T-helper 2 cell (primary cell): ENCODE results near the gene EYA2.

Experiments
- DNase-seq, 5 experiments: peaks; one replicate each; pipeline versions ENCODE4 v3.0.0 to v3.0.0-alpha.2; 2012 to 2022

The EYA2 gene

GRCh38 chr20:46933150-46933549 is 38.5 kb downstream of the EYA2 start:
- no peak for DNase-seq

- DNase-seq, result no peak
Measured at GRCh38 chr20:46934746-46935287, 40.2 kb downstream of the EYA2 start.

DNA sequence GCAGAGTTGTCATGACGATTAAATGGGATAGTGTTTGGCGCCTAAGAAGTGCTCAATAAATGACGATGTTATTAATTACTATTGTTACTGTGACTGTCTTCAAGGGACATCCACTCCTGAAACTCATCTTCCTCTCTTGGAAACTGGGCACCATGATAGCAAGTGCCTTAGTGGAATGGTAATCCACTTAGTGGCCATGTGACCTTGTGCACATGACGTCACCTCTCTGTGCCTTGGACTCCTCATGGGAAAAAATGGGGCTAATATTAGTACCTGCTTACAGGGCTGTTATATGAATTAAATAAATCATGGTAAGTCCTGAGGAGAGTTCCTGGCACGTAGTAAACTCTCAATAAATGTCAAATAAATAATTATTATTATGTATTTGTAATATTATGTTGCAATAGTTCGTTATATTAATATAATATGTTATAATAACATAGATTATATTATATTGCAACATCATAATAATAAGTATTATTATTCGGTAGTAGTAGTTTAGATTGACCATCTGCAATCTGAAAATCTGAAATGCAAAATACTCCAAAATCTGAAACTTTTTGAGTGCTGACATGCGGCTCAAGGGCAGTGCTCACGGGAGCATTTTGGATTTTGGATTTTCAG is 40.9 kb downstream of the EYA2 start:
- no peak for DNase-seq

- no peak for DNase-seq
Measured at GRCh38 chr20:46936415-46937156, 41.9 kb downstream of the EYA2 start.

GRCh38 chr20:46937157-46937523 is 42.5 kb downstream of the EYA2 start:
- no peak for DNase-seq

DNA sequence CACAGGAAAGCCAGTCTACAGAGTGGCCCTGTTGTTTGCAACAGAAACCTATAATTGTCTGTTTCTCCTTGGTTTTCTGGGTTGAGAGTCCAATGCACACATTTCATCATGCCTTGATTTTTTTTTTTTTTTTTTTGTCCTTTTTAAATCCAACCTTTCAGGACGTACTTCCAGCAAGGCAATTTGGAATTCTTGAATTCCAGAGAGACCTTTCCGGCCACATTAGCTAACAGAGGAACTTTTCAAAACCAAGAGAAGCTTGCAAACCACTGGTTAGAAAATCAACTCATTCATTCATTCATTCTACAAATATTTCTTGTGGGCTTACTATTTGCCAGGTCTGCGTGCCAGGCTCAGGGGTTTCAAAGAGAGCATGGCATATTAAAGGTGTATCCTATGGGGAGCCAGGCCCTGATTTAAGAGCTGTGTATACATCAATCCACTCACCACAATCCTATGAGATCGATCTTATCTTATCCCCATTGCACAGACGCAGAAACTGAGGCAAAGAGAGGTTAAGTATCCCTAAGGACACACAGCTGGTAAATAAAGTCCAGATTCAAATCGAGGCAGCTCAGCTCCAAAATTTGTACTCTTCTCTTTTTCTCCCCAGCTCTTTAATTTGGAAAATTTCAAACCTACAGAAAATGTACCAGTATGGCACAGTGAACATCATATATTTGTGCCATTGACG is 43.0 kb downstream of the EYA2 start:
- DNase-seq, result no peak

- no peak for DNase-seq
Measured at GRCh38 chr20:46938434-46938833, 43.8 kb downstream of the EYA2 start.

DNA sequence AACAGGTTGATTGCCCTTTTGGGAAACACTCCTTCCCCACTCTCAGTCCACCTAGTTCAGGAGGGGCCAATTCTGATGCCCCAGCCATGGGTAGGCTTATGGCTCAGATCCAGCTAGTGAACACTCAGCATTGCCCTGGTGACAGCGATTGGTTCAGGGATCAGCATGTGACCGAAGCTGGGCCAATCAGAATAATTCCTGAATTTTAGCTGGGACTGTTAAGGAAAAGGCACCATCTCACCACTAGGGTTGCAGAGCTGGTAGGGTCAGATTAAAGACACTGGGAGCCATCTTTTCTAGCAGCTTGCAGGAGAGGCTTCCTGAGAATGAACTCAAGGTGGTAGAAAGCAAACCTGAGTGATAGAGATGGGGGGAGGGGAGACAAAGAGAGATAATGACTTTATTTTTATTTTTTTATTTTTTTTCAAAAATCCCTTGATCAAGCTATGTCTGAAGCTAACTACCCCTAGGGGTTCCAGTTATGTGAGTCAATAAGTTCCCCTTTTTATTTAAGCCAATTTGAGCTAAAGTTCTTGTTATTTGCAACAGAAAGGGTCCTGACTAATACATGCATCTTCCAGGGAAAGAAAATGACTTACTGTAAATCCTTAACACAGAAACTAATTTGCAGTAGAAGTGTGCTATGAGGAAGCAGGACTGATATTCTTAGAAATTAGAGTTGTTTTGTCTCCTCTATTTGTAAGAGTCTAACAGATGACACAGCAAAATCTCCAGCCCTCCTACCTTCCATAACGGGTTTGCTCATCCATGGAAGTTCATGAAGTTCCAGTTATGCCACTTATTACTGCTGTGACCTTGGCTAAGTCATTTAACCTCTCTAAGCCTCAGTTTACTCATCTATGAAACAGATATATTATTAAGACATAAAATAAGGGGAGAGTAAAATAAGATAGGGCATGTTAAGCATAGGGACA is 44.7 kb downstream of the EYA2 start:
- DNase-seq, result peak in 1 of 5 experiments; percentile 12

DNA sequence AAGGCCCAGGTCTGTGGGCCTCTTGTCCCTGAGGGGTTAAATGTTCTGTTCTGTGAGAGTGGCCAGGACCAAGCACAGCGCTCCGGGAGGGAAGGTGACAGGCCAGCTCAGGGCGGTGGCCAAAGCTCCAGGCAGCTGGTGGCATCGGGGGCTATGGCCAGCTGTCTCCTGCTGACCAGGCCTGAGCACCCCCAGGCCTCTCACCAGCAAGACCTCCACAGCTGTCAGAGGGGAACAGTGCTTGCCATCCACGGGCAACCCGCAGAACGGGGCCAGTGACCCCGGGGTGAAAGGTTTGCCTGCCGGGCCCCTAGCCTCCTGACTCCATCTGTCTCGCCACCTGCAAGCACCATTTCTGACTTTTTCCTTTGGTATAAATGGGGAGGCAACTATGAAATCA is 46.0 kb downstream of the EYA2 start:
- DNase-seq, result no peak

DNA sequence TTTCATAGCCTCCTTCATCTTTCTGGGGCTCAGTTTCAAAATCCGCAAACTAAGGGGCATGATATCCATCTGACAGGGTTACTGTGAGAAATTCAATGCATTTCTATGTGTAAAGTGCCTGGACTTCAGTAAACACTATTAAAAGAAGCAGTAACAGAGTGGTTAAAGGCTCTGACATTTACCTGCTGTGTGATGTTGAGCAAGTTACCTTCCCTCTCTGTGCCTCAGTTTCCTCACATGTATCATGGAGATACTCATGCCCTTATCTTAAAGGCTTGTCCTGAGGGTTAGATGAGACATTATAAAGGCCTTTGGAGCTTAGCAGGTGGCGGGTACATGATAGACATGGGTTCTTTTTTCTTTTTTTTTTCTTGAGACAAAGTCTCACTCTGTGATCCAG is 46.8 kb downstream of the EYA2 start:
- no peak for DNase-seq

DNA sequence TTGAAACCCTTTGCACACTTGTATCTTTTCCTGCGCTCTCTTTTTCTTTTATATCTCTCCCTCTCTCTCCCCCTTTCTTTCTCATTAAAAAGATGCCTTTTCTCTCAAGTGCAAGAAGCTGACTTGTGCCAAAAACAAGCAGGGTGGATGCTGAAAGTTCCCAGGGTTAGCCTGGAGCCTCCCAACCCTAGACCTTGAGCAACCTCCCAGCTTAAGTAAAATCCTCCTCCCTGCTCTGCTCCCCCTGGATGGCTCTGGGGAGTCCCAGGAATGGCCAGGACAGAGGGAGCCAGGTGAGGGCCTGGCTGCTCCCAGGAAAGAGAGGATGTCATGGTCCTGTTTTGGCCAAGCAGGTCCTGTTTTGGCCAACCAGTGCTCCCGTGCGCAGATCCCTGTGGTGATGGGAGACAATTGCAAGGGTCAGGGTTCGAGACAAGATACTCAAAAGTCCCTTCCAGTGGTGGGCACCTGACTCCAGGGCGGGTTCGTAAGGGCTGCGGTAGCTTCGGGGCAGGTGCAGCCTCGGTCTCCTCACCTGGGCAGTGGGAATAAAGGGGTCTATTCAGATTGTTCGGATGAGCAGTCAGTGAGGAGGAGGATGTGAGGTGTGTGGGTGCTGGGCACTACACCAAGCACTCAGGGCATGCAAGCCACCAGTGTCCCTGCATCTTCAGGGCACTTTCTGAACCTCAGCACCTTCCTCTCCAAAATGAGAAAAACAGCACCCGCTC is 49.4 kb downstream of the EYA2 start:
- DNase-seq, result no peak

GRCh38 chr20:46945465-46945864 is 50.8 kb downstream of the EYA2 start:
- no peak for DNase-seq

DNA sequence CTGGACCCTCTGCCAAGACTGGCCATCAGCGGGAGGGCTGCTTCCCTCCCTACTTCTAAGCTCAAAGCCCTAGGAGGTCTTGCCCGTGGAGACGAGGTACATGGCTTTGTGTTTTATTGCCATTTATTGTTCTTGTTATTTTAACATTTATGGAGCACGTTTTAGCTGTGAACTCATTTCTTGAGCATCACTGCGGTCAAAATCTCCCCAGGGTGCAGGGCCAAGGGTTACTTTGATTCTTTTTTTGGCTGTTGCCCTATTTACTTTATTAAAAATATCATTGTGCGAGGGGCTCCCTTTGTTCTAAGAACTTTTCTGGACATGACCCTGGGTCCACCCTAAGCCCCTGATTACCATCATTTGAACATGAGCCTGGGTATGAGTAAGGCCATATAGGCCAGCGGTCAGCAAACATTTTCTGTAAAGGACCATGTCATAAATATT is 51.6 kb downstream of the EYA2 start:
- no peak for DNase-seq

GRCh38 chr20:46946796-46947195 is 52.2 kb downstream of the EYA2 start:
- DNase-seq, result no peak

- no peak for DNase-seq
Measured at GRCh38 chr20:46948081-46948480, 53.4 kb downstream of the EYA2 start.

- no peak for DNase-seq
Measured at GRCh38 chr20:46951405-46951804, 56.8 kb downstream of the EYA2 start.

GRCh38 chr20:46951840-46952497 is 57.3 kb downstream of the EYA2 start:
- DNase-seq, result no peak

GRCh38 chr20:46953596-46953995 is 59.0 kb downstream of the EYA2 start:
- no peak for DNase-seq

- no peak for DNase-seq
Measured at GRCh38 chr20:46954490-46955038, 59.9 kb downstream of the EYA2 start.

DNA sequence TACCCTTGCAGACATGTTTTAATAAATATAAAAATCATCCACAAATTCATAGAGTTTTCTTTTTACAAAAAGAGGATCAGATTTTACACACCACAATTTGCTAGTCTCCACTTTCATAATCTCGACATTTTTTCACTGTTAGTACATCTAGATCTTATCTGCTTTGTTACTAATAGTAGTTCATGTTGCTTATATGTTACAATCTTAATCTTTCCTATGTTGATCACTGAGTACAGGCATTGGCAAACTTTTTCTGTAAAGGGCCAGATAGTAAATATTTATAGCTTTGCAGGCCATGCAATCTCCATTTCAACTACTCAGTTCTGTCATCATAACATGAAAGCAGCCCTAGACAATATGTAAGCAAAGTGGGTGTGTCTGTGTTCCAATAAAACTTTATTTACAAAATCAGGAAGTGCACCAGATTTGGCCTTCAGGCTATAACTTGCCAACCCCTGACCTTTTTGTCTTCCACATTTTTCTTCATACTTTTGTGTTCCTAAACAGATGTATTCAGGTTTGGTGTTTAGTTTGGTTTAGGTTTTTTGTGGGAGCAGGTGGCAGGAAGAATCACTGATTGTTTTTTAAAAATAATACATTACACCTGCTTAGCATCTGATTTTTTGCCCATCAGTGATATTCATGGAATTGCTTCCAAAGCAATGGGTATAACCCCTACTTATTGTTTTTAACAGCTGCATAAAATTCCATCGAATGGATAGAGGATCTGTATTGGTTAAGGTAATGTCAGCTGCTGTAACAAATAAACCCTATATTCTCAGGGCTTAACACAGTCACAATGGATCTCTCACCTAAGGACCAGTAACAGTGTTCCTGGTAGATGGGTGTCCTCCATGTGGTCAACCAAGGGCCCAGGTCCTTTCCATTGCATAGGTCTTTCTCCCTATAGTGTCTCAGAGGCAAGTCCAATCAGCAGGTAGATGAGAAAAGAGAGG is 61.2 kb downstream of the EYA2 start:
- peak in 1 of 5 experiments; percentile 14 for DNase-seq
